Right hindlimb (tissue), 1 donor: ENCODE results near the gene DDX23.

Source experiments
- DNase-seq: peaks from one replicate; pipeline ENCODE4 v3.0.0-alpha.2; 2018

The DDX23 gene

DNA sequence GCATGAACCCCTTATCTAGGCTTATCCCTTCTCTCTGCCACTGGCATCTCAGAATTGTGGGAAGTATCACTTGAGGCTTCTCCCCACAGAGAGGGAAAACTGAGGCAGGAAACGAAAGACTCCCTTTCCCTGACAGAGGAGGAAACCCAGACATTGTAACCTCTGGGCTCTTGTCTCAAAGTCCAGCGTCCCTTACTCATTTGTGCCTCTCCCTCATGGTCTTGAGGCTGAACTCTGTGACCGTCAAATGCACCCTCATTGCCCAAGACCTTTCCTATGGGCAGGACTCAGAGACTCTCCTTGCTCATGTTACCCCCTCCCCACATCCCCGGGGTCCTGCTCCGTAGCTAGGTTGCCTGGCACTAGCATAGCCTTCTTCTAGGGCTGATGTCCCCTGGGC lies 29.8 kb downstream of the DDX23 start:
- DNase-seq = no peak

DNA sequence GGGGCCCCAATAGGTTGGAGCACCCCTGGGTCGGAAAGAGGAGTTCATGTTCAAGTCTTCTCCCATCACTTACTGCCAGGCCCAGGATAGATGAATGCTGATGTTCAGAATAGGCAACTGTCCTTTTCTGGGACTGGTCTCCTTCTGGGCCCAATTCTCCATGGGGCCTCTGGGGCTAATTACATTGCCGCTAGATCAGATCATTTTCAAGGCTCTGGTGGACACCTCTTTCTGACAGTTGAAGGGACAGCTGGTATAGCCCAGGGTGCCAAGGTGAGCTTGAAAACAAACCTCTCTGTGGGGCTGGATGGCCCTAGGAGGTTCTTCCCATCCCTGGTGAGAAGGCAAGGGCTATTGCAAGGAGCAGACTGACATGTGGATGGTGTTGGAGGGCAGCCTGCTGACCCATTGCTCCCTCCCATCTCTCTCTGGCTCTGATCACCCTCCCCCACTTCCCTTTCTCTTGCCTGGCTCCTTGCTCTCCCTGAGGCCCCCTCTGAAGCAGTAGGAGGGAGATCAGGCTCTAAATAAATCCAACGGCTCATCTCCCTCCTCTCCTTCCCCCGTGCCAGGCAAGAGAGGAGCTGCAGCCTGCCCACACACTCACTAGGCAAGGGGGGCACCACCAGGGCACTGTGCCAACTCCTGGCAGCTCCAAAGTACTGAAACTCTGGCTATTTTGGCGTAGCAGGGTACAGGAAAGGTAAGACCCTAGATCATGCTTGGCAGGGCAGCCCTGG lies 31.8 kb downstream of the DDX23 start:
- no peak for DNase-seq

- DNase-seq = no peak
These were observed 33.0 kb downstream of the DDX23 start for GRCh38 chr12:48818831-48819590.

- DNase-seq = peak; percentile 80
These were observed 33.8 kb downstream of the DDX23 start, which contains the start of gene CACNB3 for GRCh38 chr12:48817873-48818830. Gene CACNB3, plus strand, starts transcription at chr12:48818496. Its CDS starts 434 bp downstream, at chr12:48818930.

DNA sequence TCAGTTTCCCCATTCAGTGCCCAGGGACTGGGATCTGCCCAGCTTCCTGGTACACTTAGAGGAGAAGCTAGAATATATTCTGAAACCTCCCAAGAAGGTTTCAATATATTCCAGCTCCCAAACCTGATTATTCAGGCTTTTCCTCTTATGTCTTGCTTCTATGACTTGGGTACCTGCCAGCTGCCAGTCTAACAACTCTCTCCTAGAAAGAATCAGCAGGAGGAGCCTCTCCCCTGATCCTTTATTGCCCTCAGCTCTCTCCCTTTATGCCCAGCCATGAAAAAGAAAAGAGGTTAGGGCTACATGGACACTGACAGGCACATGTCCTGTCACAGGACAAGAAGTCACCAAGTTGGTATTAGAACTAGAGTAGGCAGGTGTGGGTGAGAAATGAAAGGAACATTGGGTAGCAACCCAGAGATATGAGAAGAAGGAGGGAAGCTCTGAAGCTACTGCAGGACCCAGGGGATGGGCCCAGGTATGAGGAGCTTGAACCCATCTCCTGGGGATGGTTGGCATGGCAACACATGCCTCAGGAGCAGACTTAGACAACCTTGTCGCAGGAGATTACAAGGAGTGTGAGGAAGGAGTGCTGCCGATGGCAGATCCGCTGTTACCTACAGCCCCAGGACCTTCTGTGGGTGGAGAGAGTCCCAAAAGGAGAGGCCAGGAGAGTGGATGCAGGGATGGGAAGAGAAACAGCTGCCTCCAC lies 35.7 kb downstream of the DDX23 start:
- DNase-seq = no peak

DNA sequence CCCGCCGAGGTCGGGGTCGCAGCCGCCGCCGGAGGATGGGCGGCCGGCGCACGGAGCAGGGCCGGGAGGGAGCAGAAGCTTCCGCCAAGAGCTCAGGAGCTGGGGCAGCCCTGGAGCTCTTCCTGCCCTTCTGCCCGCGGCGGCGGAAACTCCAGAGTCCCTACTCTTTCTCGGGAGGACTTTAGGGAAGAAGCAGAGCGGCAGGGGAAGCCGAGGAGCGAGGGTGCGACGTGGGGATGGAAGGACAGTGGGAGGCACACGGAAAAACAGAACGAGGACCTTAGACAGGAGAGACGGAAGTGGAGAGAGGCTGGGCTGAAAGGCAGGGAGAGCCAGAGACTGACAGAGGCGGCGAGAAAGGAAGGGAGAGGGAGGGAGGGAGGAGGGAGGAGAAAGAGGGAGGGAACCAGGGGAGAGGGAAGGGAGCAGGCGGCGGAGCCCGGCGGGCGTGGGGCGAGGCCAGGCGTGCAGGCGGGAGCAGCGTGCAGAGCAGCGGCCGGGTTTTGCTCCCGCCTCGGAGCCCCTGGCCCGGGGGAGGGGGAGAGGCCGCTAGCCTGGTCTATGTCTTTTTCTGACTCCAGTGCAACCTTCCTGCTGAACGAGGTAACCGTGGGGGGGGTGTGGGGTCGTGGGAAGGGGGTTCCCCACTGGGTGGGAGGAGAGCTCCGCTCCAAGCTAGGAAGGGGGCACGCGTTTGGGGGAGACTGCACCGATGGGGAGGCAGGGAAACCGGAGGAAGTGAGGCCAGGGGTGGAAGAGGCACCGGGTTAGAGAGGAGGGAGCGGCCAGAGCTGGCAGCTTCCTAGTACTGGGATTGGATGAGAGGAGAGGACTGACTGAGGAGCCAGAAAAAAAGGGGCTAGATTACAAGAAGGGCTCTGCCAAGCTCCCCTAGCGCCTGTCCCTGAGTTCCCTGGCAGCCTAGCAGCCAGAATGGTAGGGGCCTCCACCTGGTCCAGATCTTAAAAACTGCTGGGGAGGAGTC lies 36.5 kb downstream of the DDX23 start:
- peak; percentile 92 for DNase-seq

- DNase-seq = peak; percentile 82
These were observed 37.5 kb downstream of the DDX23 start for GRCh38 chr12:48814262-48815125.

GRCh38 chr12:48813465-48814261 lies 38.3 kb downstream of the DDX23 start:
- DNase-seq = peak; percentile 66

- no peak for DNase-seq
These were observed 39.6 kb downstream of the DDX23 start for GRCh38 chr12:48812389-48812788.

DNA sequence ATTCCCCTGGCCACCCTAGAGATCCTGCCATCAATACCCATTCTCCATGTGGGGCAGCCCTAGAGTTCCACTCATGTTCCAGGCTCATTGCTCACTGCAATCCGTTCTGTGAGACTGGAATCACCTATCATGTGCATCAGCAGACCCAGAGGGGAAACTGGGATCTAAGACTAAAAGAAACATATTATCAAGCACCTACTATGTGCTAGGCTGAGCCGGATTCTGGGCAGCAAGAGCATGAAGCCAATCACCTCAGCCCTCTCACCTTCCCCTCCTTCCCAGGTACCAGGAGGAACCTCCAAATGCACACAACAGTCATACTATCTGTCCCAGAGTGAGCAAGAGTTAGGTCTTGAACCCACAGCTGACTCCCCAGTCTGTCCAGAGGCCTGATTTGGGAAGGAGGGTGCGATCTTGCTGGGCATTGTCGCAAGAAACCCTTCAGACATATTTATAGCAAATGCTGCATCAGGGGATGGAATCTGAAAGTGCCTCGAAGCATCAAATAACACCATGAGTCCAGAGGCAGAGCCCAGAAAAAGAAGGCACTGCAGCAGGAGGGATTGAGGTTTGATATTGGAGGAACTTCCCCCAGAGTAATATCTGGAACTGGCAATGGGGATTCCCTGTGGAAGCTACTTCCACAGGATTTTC lies 40.4 kb downstream of the DDX23 start:
- no peak for DNase-seq

DNA sequence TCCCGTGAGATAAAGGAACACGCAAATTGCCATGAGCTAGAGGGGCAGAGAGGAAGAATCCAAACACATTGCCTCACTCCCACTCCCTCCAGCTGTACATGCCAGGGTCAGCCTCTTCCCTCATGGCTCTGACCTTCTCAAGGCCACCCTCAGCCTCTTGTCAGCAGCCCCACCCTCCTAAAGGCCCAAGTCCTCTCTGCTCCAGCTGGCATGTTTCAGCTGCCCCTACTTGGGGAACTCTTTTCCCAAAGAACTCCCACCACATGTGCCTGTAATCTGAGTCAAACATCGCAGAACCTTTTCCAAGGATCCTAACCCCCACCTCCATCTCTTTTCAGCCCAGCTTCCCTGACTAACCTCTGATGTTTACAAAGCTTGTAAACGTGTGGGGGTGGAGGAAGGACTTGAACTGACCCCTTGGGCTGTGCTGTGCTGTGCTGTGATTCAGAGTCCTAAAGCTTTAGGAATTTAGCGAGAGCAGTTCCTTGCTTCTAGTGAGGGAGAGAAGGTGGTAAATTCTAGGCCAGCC lies 41.0 kb downstream of the DDX23 start:
- DNase-seq = no peak

DNA sequence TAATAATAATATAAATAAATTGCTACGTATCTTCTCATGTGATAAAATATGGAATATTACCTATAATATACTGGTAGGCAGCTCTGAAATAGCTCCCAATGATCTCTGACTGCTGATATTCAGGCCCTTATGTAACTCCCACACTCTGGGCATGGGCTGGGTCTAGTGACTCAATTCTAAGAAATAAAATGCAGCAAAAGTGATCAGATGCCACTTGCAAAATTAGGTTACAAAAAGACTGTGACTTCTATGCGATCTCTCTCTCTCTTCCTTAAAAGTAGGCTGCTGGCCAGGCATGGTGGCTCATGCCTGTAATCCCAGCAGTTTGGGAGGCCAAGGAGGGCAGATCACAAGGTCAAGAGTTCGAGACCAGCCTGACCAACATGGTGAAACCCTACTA lies 44.0 kb downstream of the DDX23 start:
- no peak for DNase-seq

GRCh38 chr12:48803675-48804074 lies 48.3 kb downstream of the DDX23 start:
- no peak for DNase-seq

GRCh38 chr12:48800971-48801370 lies 51.0 kb downstream of the DDX23 start:
- DNase-seq = no peak

DNA sequence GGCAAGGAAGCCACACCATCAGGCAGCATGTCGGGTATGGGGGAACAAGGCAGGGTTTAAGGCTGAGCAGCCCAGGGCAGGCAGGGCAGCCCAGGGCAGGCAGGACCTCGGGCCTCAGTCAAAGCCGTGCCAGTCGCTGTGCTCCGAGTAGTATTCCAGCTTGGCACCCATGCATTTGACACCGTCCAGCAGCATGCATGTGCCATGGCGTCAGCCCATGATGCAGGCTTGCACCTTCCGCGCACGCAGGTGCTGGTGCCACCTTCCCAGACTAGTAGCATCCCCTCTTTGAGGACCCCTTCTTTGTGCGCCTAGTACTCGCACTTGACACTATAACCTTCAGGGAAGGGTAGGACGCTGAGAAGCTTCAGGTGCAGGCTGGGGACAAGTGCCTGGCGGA lies 51.5 kb downstream of the DDX23 start:
- no peak for DNase-seq

DNA sequence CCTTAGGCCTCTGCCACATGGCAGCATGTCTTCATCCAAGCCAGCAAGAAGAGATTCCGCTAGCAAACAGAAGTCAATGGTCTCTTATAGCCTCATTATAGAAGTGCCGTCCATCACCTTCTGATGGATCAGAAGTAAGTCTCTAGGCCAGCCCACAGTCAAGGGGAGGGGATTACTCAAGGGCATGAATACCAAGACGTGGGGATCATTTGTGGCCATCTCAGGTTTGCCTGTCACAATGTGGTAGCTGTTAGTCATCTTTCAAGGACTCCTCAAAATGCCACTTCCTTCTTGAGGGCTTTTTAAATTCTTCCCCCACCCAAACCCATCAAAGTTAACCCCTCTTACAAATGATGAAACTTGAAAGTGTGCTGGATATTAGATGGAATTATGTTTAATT lies 55.0 kb downstream of the DDX23 start:
- DNase-seq = no peak

DNA sequence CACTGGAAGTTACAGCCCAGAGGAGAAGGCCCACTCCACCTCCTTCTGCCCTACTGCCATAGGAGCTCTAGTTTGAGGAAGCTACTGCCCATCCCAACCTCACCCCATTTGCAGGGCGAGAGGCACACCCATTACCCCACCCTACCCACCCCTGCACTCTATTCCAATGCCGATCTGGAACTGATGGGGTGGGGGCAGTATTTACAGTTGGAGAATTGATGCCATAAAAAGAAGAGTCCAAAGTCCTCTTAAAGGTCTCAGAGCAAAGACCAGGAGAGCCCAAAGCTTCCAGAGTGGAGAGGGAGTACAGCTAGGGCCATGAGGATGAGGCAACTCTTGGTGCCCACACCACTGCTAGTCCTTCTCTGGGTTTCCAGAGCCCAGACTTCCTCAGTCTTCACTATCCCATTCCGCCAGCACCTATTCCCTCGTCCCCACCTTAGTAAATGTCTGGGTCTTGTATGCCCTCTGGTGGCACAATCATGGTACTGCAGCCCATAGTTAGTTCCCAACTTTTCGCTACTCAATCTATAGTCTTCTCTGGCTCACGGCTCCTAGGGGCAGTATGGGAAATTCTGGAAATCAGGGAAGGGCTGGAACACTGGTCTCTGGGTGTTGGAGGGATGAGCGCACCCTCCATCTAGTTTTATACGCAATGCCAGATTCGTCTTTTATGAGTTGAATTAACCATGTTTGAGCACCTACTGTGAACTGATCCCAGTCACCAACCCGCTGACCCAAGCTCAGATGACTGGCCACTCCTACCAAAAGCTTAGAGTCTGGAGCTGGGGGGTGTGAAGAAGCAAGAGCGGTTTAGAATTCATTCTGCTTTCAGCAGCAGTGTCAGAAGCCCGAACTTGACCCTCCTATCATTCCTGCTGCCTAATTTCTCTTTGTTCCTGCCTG lies 56.2 kb downstream of the DDX23 start:
- DNase-seq = peak; percentile 83
